ENCODE measurements around the gene OR1I1.

OR1I1 gene

DNA sequence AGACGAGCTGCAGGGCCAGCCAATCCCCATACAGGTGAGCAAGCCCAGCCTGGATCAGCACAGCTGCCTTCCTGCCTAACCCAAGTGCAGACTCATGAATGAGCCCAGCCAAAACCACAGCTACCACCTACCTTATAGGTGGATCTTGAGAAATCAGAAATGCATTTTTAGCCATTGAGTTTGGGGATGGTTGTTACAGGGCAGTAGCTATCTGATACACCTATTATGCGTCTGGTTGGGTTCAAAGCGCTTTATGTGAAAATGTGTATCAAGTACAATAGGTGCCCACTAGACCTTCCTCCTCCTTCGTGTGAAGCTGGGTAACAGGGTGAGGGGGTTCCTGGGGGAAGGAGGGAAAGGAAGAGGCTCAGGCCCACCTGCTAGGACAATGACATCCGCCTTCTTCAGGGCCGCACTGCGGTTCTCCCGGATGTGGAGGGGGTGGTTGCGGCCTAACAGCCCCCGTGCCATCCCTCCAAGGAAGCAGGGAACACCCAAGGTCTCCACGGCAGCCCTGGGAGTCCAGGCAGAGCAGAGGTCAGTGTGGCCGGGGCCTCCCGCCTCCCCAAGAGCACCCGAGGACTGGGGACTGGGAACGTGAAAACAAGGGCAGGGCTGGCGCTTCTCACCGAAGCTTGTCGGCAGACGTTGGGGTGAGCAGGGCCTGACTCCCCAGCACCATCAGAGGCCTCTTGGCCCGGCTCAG, 36.9 kb downstream of the OR1I1 start:
- no peak for DNase-seq (ENCODE audit: low read depth in 2 of 2)

DNA sequence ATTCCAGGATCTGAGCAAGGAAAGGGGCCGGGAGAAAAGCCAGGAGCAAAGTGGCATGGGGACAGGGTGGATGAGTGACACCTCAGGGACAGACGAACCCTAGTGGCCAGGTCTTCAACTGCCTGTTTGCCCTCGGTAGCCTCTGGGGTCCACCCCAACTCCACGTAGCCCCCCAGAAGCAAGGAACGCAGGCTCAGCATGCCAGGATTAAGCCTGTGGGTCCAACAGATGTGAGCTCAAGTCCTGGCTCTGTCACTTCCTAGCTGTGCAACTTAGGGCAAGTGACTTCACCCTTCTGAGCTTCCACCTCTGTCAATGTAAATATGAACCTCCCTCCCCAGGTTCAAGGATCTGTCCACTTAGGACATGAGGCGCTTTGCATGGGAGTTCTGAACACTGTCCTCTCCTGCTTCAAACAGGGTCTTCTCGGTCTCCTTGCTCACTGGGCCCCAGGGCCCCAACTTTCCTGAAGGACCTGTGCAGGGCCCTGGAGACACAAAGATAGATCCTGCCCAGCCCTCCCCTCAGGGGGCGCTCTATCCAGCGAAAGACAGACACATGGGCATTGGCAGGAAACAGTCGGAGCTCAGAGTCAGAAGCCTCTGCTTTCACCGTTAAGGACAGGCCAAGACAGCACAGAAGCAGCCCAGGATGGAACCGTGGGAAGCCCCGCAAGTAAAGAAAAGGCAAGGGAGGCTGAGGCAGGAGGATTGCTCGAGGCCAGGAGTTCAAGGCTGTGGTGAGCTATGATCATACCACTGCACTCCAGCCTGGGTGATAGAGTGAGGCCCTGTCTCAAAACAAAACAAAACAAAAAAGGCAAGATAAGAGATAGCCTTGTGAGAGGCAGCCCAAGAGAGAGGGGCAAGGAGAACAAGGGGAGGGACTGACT, 38.4 kb downstream of the OR1I1 start:
- DNase-seq (ENCODE audit: low read depth in 2 of 2), result no peak

DNA sequence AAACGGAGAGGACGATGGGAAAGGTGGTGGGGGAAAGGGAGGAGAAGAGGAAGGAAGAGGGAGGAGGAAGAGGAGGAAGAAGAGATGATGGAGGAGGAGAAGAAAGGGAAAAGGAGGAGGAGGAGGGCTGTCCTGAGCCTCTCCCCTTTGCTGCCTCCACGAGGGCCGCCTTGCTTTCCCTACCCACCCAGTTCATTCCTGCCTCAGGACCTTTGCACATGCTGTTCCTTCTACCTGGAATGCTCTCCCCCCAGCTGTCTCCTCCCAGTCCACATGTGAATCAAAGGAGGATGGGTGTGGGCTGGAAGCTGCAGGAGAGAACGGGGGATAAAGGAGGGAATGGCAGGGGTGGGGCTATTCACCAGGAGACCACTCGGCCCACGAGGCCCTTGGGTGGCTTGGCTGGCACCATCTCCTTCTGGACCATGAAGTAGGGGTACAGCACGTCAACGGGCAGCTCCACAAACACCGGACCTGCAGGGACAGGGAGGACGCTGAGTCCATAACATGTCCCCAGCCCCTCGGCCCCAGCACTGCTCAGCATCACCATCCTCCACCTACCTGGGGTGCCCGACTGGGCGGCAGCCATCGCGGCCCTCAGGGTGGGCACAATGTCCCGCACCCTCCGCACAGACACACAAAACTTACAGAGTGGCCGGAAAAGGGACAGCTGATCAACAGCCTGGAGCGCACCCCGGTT, 40.5 kb downstream of the OR1I1 start:
- no peak for DNase-seq (ENCODE audit: low read depth in 2 of 2)

DNA sequence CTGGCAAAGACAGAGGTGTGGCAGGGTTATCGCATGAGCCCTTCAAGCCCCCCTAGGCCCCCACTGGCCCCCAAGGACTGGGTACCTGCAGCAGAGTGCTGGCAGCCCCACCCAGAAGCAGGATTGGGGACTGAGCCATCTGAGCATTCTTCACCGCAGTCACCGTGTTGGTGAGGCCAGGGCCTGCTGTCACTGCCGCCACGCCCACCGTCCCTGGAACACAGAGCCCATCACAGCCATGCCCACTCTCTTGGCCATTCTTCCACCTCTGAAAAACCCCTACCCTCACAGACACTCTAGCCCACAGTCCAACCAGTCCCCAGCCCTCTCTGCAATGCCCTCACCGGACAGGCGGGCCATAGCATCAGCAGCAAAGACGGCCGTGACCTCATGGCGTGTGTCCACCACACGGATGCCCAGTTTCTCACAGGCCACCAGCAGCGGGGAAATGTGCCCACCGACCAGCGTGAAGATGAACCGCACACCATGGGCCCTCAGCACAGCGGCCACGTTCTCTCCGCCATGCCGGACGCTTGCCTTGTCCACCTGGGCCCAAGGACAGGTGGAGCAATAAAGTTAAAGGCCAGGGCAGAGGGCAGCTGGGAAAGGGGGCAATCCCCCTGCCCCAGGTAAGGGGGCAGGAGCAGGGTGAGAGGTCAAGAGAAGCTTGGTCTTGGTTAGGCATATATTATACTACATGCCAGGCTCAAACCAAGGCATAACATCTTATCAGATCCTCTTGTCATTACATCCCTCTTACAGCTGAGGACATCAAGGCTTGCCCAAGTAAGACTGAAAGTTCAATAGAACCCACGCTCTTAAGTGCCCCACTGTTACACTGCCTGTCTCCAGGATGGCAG, 41.2 kb downstream of the OR1I1 start:
- DNase-seq (ENCODE audit: low read depth in 2 of 2), result no peak

DNA sequence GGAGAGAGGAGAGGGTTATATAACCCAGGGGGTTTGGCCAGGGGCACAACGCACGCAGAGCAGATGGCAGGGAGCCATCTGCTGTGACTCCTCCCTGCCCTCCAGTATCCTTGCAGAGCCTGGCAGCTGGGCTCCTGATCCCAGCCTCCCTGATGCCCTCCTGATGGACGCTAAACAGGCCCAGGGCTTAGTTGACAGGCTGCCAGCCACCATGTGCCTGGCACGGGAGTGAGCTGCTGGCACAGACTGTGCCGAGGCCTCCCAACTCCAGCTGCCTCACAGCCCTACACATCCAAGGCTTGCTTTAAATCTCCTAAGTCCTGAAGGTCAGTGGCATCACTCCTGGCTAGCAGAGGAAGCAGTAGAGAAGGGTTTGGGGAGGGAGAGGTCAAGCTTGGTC, 41.9 kb downstream of the OR1I1 start:
- no peak for DNase-seq (ENCODE audit: low read depth in 2 of 2)

DNA sequence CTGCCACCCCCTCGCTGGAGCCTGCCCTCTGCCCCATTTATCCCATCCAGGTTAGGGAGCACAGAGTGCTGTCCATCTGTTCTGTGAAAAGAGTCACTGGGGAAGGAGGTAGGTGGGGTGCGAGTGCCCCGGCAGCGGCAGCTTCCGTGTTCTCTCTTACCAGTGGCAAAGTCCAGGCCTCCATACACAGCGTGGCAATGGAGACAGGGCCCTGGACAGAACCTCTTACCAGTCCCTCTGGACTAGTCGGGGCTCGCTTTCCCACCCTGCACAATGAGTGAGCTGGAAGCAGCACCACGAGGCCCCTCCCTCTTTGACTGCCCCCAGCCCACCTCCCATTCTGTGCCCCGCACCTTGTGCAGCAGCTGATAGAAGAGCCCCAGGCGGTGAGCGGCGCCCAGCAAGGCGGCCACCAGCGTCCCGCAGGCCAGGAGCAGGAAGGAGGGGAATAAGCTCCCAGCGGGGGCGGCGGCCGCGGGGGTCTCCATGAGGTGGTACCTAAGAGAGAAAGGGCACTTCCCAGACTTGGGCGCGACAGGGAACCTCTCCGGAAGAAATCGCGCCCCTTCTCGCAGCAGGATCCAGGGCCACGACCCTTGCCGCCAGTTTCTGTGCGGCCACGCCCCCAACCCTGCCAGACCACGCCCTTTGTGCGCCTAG, 42.7 kb downstream of the OR1I1 start:
- no peak for DNase-seq (ENCODE audit: low read depth in 2 of 2)

DNA sequence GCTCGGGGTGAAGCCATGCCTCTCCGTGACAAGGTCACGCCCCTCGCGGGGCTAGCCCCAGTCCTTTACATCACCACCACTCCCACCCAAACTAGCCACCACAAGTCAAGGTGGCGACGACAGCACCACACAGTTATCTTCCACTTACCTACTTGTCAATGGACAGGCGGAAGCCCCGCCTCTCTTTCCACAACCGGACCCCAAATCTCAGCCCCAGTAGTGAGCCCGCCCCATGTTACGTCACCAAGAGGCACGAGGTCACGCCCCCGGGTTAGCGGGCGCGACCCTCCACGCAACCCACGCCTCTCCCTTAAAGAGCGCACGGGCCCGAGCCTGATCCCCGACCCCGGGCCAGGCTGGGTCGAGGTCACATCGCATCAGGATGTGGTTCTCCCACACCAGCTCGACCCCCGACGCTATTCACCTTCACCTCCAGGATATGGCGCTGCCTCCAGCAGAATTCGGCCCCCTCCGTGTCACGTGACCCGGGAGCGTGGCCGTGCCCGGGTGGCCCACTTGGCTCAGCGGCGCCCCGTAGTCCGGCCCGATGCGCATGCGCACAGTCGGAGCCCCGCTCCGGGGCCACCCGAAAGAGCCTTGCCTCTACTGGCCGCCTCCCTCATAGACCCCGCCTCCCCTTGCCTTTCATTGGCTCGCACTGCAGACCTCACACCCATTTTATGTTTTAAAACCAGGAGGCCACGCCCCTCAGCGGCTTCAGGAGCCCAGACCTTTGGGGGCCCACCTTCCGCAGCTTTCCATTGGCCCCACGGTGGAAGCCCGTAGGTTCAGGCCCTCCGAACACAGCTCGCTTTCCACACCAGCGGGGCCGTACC, 43.4 kb downstream of the OR1I1 start:
- peak; percentile 93 for DNase-seq (ENCODE audit: low read depth in 2 of 2)

DNA sequence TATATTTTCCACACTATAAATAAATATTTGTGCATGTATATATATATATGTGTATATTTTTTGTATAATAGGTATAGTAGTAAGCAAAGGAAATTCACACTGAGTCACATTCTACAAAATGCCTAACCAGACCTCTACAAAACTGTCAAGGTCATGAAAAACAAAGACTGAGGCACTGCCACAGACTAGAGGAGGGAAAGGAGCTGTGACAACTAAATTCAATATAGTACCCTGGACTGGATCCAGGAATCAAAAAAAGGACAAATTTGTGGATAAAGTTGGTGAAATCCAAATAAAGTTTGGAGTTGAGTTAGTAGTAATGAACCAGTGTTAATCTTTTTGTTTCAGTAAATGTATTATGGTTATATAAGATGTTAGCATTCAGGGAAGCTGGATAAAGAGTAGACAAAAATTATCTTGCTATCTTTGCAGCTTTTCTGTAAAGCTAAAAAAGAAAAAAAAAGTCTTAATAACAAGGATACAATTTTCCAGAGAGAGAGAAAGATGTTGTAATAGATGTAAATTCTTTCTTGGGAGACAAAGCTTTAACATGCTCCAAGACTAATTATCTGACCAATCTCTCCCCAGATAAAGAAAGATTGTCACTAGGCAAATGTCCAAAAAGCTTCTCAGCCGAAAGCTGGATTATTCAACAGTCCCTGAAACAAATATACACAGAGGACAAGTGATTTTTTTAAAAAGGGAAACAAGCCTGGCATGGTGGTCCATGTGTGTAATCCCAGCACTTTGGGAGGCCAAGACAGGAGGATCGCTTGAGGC, 44.3 kb downstream of the OR1I1 start:
- no peak for DNase-seq (ENCODE audit: low read depth in 2 of 2)

DNA sequence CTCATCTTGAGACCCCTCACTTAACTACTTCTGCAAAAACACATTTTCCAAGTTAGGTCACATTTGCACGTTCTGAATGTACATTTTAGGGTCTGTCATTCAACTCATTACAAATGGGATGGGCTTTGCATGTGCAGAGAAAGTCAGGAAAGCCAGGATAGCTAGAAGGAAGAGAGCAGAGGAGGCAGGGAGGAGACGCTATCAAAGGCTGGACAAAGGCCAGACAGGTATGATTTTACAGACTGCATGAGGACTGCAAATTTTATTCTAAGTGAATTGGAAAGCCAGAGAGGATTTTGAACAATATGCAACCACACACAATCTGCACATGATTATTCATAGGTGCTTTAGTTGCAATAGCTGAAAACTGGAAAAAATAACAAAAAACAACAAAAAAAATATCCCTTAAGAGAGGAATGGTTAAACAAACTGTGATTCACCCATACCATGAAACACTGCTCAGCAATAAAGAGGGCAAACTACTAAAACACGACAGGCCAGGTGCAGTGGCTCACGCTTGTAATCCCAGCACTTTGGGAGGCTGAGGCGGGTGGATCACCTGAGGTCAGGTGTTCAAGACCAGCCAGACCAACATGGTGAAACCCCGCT, 46.3 kb downstream of the OR1I1 start:
- no peak for DNase-seq (ENCODE audit: low read depth in 2 of 2)

DNA sequence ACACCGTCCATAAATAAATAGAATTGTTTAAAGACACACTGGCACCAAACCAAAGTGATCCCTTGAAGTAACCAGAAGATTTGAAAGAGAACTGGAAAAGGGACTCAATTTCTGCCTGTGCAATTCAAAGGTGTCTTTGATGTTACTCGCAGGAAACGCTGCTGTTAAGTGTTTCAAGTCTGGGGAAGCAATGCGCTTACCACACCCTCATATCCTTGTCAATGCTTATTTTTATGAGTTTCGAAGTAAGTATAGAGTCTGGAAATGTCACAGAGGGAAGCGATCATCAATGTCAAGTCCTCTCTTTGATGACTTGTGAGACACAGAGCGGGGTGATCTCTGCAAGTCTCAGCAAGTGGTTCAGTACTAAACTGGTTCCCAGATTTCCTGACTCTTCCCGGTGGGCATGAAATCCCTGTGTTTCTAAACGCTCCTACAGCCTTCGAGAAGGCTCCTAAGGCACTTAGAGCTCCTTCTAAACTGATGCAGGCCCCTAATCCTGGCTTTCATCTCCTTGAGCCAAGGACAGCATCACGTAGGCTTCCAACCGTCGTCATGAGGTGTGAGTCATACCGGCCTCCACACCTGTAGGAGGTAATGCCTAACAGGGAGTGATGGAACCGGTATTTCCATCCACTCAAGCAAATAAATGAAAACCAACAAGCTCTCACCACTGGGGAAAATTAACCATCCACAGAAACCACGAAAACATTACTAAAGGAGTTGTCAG, 48.0 kb downstream of the OR1I1 start:
- DNase-seq (ENCODE audit: low read depth in 2 of 2), result no peak

DNA sequence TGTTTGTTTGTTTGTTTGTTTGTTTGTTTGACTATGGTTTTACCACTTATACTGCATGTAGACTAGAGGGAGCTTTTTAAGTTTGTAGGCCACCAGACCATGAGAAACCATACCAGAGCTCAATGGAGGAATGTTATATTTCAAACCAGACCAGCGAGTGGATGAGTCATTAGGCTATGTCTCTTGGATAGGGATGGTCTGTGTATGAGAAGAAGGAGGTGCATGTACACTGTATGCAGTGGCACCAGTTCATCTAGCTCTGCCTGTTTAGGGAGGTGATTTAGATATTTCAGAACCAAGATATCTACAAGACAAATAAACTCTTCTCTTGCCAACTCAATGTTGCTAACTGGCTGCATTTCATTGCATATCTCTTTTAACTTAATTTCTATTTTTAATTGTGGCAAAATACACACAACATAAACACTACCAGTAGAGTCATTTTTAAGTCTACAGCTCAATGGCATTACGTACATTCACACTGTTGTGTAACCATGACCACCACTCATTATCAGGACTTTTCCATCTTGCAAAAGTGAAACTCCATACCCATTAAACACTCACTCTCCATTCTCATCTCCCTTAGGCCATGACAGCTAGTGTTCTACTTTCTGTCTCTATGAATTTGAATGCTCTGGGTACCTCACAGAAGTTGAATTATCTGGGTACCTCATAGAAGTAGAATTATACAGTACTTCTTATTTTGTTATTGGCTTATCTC, 54.4 kb downstream of the OR1I1 start:
- DNase-seq (ENCODE audit: low read depth in 2 of 2), result no peak

DNA sequence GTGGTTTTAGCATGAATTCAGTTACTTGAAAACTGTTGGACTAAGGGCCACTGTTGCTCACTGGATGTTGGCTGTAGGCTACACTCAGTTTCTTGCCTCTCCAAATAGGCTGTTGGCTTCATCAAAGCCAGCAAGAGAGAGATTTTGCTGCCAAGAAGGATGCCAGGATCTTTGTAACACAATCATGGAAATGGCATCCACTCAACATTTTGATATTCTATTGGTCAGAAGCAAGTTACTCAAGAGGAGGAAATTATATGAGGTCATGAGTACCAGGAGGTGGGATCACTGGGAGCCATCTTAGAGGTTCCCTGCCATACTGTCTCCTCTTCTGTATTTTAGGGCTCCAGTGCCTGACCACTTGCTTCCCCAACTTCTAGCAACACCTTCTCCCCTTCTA, 55.8 kb downstream of the OR1I1 start:
- DNase-seq (ENCODE audit: low read depth in 2 of 2), result no peak

DNA sequence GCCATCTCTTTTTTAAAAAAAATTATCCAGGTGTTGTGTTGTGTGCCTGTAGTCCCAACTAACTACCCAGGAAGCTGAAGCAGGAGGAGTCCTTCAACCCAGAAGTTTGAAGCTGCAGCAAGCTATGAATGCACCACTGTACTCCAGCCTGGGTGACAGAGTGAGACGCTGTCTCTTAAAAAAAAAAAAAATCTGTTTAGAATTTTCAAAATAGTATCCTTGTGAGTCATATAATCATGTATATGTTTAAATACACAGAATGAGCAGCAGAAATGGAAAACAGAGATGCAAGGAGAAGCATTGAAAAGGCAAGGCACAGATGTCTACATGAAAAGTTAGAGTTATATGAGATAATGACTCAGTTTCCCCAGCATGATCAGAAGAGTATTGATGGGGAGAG, 56.4 kb downstream of the OR1I1 start:
- no peak for DNase-seq (ENCODE audit: low read depth in 2 of 2)

DNA sequence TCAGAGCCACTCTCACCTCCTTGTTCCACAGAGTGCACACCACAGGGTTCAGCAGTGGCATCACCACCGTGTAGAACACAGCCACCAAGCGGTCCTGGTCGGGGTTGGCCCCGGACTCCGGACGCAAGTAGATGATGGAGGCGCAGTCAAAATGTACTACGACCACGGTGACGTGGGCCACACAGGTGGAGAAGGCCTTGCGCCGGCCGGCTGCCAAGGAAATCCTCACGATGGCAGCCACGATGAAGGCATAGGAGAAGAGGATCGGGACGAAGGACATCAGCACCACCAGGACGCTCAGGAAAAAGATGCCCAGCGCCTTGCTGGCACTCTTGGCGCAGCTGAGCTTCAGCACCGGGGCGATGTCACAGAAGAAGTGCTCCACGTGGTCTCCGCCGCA, 59.1 kb downstream of the OR1I1 start:
- DNase-seq (ENCODE audit: low read depth in 2 of 2), result no peak

DNA sequence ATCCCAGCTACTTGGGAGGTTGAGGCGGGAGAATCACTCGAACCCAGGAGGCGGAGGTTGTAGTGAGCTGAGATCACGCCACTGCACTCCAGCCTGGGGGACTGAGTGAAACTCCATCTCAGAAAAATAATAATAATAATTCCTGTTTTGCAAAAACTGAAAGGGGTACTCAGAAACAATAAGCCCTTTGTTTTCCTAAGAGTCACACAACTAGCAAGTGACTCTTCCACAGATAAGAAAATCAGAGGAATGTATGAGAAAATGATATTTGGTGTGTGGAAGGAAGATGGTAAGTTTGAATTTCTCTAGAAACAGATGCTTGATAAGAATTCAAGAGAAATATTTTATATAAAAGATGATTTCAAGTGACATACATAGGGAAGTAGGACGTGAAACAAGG, 60.3 kb downstream of the OR1I1 start:
- no peak for DNase-seq (ENCODE audit: low read depth in 2 of 2)
